SK-N-MC (cell line): ENCODE results near the gene ADAMTSL1.

Source experiments
- DNase-seq: peaks from one replicate; pipeline ENCODE4 v3.0.0-alpha.2; 2011; ENCODE audit warnings: low read depth, low spot score
- H3K27ac ChIP-seq: fragments of 200-600 bp; sonication (generic); 2 replicates; pipeline ENCODE4 v1.5.1; 2016; ENCODE audit warnings: mixed run types
- H3K36me3 ChIP-seq: fragments of 200-600 bp; sonication (generic); 2 replicates; pipeline ENCODE4 v1.6.1; 2017; ENCODE audit warnings: antibody characterized with exemption, low read length, mixed read lengths; ENCODE audit not compliant: insufficient read depth
- H3K4me3 ChIP-seq: fragments of 200-600 bp; sonication (generic); 2 replicates; pipeline ENCODE4 v1.5.1; 2016
- H3K9ac ChIP-seq: fragments of 200-600 bp; sonication (generic); 2 replicates; pipeline ENCODE4 v1.8.0; 2017; ENCODE audit warnings: mixed run types, mixed read lengths; ENCODE audit not compliant: insufficient read length
- H3K9me3 ChIP-seq: fragments of 200-600 bp; sonication (generic); 2 replicates; pipeline ENCODE4 v1.6.1; 2017; ENCODE audit warnings: low read depth, mild to moderate bottlenecking, antibody characterized with exemption, low read length, moderate library complexity, mixed read lengths
- EZH2 ChIP-seq: fragments of 200-600 bp; sonication (generic); IDR thresholded peaks from one replicate; pipeline ENCODE4 v1.6.1; 2017; ENCODE audit warnings: antibody characterized with exemption
- FOXP2 ChIP-seq: optimal IDR thresholded peaks from 2 replicates; pipeline ENCODE3; 2011; ENCODE audit warnings: mild to moderate bottlenecking, moderate library complexity; ENCODE audit not compliant: insufficient read depth; ENCODE audit errors: extremely low read length, control extremely low read depth
- POLR2AphosphoS5 ChIP-seq: IDR thresholded peaks from 2 replicates; pipeline ENCODE4 v1.6.1; 2012; ENCODE audit warnings: mild to moderate bottlenecking, low read depth, low read length, borderline replicate concordance

ADAMTSL1 gene

GRCh38 chr9:18658804-18659705 is 185.1 kb downstream of the ADAMTSL1 start:
- Histone ChIP-seq H3K4me3 (no peak overlapping the region), H3K36me3 (no peaks in the 10 kb centered on the region), H3K9me3 (no peaks in the 10 kb centered on the region), H3K27ac (no peak overlapping the region), H3K9ac (no peak overlapping the region)
- no peak for TF ChIP-seq EZH2
- no peak for TF ChIP-seq FOXP2
- TF ChIP-seq POLR2AphosphoS5: no peak
- DNase-seq: no peak

- no peak for DNase-seq
- no peak overlapping the region for H3K9ac ChIP-seq
- H3K4me3 ChIP-seq: no peak overlapping the region
- H3K36me3 ChIP-seq: no peaks in the 10 kb centered on the region
- H3K9me3 ChIP-seq: no peaks in the 10 kb centered on the region
- no peak for TF ChIP-seq POLR2AphosphoS5
- no peak for TF ChIP-seq EZH2
- no peak for TF ChIP-seq FOXP2
- no peak overlapping the region for H3K27ac ChIP-seq
Measured at GRCh38 chr9:18660001-18660400, 186.0 kb downstream of the ADAMTSL1 start.

GRCh38 chr9:18662320-18662719 is 188.4 kb downstream of the ADAMTSL1 start:
- no peak overlapping the region for H3K4me3 ChIP-seq
- no peak for DNase-seq
- TF ChIP-seq EZH2 (no peak), POLR2AphosphoS5 (no peak), FOXP2 (no peak)
- no peak overlapping the region for H3K9ac ChIP-seq
- H3K27ac ChIP-seq: no peak overlapping the region
- no peaks in the 10 kb centered on the region for H3K36me3 ChIP-seq
- H3K9me3 ChIP-seq: no peaks in the 10 kb centered on the region

- H3K9ac ChIP-seq: no peak overlapping the region
- H3K36me3 ChIP-seq: no peaks in the 10 kb centered on the region
- no peak for TF ChIP-seq EZH2
- TF ChIP-seq POLR2AphosphoS5: no peak
- no peak for TF ChIP-seq FOXP2
- H3K27ac ChIP-seq: no peak overlapping the region
- H3K9me3 ChIP-seq: no peaks in the 10 kb centered on the region
- H3K4me3 ChIP-seq: no peak overlapping the region
- no peak for DNase-seq
Measured at GRCh38 chr9:18665947-18666346, 192.0 kb downstream of the ADAMTSL1 start.

GRCh38 chr9:18666348-18666747 is 192.4 kb downstream of the ADAMTSL1 start:
- no peak overlapping the region for H3K4me3 ChIP-seq
- no peak for TF ChIP-seq POLR2AphosphoS5
- TF ChIP-seq EZH2: no peak
- TF ChIP-seq FOXP2: no peak
- H3K36me3 ChIP-seq: no peaks in the 10 kb centered on the region
- no peak overlapping the region for H3K9ac ChIP-seq
- DNase-seq: no peak
- no peaks in the 10 kb centered on the region for H3K9me3 ChIP-seq
- H3K27ac ChIP-seq: no peak overlapping the region

- DNase-seq: no peak
- Histone ChIP-seq H3K4me3 (no peak overlapping the region), H3K27ac (no peak overlapping the region), H3K9me3 (no peaks in the 10 kb centered on the region), H3K36me3 (no peaks in the 10 kb centered on the region), H3K9ac (no peak overlapping the region)
- TF ChIP-seq FOXP2: no peak
- TF ChIP-seq EZH2: no peak
- TF ChIP-seq POLR2AphosphoS5: no peak
Measured at GRCh38 chr9:18666986-18667772, 193.2 kb downstream of the ADAMTSL1 start.

GRCh38 chr9:18668944-18669343 is 195.0 kb downstream of the ADAMTSL1 start:
- no peaks in the 10 kb centered on the region for H3K36me3 ChIP-seq
- no peak overlapping the region for H3K9ac ChIP-seq
- TF ChIP-seq FOXP2: no peak
- no peak for TF ChIP-seq EZH2
- TF ChIP-seq POLR2AphosphoS5: no peak
- H3K9me3 ChIP-seq: no peaks in the 10 kb centered on the region
- no peak for DNase-seq
- no peak overlapping the region for H3K4me3 ChIP-seq
- H3K27ac ChIP-seq: no peak overlapping the region

- no peak overlapping the region for H3K9ac ChIP-seq
- DNase-seq: no peak
- H3K4me3 ChIP-seq: no peak overlapping the region
- TF ChIP-seq FOXP2: no peak
- TF ChIP-seq EZH2: no peak
- no peak for TF ChIP-seq POLR2AphosphoS5
- no peaks in the 10 kb centered on the region for H3K36me3 ChIP-seq
- no peaks in the 10 kb centered on the region for H3K9me3 ChIP-seq
- no peak overlapping the region for H3K27ac ChIP-seq
Measured at GRCh38 chr9:18672706-18673105, 198.8 kb downstream of the ADAMTSL1 start.

GRCh38 chr9:18673179-18673578 is 199.2 kb downstream of the ADAMTSL1 start:
- Histone ChIP-seq H3K4me3 (no peak overlapping the region), H3K9me3 (no peaks in the 10 kb centered on the region), H3K36me3 (no peaks in the 10 kb centered on the region), H3K9ac (no peak overlapping the region), H3K27ac (no peak overlapping the region)
- TF ChIP-seq POLR2AphosphoS5: no peak
- no peak for TF ChIP-seq FOXP2
- no peak for TF ChIP-seq EZH2
- DNase-seq: no peak
